Stimulated activated CD4-positive, alpha-beta T cell treated with anti-CD3 and anti-CD28 coated beads, Interleukin-1b, Interleukin-23, amount 100 ng/mL, for 4 hours (primary cell): ENCODE results near the gene CAMKMT.
"Not testable (repeated sequence)": the region's sequence is repeated elsewhere in the genome, so short reads cannot be mapped to it uniquely, and the experiment has no call there.

ENCODE experiments used
- DNase-seq, 2 donors: peaks; one replicate each; pipeline ENCODE4 v3.0.0-alpha.2; 2020; ENCODE audit warnings: low read depth in 2 of 2

Gene CAMKMT

DNA sequence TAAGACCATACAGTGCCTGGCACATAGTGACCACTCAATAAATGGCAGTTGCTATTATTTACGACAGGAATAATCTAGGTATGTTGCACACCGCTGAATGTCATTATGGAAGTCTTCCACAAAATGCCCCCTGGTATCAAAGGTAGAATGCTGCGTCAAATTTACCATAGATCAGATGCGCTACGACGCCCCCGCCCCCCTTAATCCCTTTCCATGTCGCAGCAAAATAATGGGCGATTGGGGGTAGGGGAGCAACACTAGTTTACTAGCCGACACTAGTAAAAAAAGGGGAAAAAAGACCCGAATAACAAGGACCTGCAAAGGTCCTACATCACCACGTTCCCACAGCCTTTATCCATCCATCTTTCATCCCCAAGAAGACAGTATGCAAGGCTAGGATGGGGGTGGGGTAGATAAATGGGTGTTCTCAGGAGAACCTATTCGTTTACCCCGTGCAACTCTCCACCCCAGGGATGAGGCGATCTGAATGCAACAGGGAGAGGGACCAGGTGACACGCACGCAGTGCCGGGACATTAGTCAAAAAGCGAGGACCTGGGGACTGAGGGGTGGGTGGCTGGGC is 908 bp upstream of the CAMKMT start:
- DNase-seq, result peak in 1 of 2 donors; percentile 8

- DNase-seq, result peak; percentile 13 to 21
Measured at GRCh38 chr2:44362207-44363015, 664 bp downstream of the CAMKMT start.

DNA sequence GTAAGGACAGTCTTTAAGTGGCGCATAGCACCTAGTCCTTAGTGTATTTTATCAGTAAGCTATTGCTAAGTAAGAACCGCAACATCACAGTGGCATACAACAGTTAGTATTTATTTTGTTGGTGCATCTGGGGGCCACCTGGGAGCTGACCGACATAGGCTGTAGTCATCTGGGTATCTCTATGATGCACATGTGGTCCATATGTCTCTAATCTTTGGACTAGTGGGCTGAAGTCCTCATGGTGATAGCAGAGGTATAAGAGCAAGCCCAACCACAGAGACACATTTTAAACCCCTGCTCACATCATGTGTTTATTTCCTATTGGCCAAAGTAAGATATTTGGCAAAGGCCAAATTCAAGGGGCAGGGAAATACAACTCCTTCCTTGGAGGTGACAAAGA is 2.9 kb downstream of the CAMKMT start:
- DNase-seq, result no peak

- DNase-seq, result no peak
Measured at GRCh38 chr2:44367591-44367990, 5.8 kb downstream of the CAMKMT start.

DNA sequence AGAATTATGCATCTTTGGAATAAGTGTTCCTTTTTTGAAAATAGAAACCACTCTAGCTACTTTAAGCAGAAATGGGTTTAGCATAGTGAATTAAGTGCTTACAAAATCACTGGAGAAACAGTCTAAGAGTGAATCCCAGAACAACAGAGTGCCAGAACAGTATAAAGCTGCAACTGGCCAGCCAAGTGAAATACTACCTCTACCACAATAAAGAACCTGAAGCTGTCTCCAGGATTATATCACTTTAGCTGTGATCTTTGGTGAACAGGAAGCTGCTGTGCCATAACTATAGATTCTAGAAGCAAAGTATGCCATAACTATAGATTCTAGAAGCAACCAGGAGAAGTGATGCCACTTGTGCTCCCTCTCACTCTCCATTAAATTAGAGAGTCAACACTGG is 7.6 kb downstream of the CAMKMT start:
- no peak for DNase-seq

GRCh38 chr2:44371445-44371844 is 9.7 kb downstream of the CAMKMT start:
- DNase-seq, result no peak

- DNase-seq, result no peak
Measured at GRCh38 chr2:44372246-44372645, 10.5 kb downstream of the CAMKMT start.

DNA sequence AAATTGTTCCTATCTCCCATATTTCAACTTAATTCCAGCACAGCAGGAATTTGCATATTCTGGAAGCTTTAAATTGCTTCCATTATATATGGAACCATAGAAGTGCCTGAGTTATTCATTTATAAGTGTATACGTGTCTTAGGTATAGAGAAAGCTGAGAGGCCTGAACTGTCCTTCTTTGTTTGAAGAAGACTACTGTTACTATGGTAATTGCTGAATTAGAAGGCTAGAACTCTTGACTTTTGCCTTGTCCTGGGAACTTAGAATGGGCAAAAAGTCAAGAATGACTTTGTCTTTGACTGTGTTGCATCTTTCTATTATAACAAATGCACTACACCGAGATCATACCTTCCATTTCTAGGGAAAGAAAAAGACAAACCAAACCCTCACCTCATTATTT is 15.7 kb downstream of the CAMKMT start:
- no peak for DNase-seq

- DNase-seq, result not testable (repeated sequence)
Measured at GRCh38 chr2:44385226-44385625, 23.5 kb downstream of the CAMKMT start.

- DNase-seq, result no peak
Measured at GRCh38 chr2:44388877-44389276, 27.1 kb downstream of the CAMKMT start.

- no peak for DNase-seq
Measured at GRCh38 chr2:44389895-44390294, 28.1 kb downstream of the CAMKMT start.

DNA sequence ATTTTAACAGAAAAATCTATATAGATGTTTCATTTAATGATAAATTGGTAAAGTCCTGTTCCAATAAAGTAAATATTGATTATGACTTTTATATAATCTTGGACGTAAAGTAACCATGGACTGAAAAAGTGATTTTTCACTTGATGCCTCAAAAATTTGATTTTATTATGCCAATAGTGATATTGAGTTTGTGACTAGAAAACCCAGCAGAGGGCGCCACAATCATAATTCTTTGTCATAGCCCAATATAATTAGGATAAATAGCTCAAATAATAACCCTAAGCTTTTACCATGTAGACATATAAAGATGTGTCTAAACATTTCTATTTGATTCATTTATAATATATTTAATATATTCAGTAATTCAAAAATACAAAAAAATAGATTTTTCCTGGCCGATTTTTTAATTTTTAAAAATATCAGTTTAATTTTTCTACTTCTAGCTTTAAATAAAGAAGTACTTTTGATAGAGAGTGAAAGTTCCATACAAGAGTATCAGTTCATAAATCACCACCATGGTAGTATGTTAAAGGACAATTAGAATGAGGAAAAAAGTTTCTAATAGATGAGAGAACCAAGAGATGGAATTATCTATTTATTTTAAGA is 30.7 kb downstream of the CAMKMT start:
- DNase-seq, result peak; percentile 28 to 34

DNA sequence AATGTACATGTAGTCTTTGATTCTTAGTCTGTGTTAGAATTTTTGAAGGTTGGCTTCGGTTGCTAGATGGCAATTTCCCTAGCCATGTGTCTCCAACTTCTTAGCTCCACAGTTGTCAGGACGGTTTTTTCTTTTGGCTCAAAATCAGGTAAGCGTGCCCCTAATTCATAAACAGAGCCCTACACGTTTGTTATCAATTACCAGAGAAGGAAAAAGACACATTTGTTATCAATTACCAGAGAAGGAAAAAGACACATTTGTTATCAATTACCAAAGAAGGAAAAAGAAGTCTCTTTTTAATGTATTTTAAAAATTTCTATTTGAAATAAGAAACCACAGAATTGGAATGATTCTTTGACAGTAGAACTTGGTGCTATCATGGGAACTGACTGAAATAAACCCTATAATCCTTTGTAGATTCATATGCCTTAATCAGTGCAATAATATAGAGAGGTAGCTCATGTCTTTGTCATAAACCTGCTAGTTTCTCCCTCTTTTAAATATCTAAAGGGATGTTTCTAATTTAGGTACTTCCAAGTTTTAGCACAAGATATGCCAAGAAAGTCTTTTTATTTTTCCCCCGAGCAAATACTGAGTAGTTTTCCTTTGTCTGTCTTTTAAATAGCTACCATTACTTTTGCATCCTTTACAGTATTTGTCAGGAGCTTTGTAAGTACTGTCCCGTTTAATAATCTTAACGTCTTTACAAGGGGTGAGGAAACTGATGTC is 35.9 kb downstream of the CAMKMT start:
- DNase-seq, result no peak

- no peak for DNase-seq
Measured at GRCh38 chr2:44398243-44398897, 36.6 kb downstream of the CAMKMT start.

- DNase-seq, result no peak
Measured at GRCh38 chr2:44420725-44421124, 59.0 kb downstream of the CAMKMT start.

GRCh38 chr2:44424211-44424610 is 62.5 kb downstream of the CAMKMT start:
- DNase-seq, result no peak

GRCh38 chr2:44429034-44429433 is 67.3 kb downstream of the CAMKMT start:
- DNase-seq, result no peak

- DNase-seq, result no peak
Measured at GRCh38 chr2:44430342-44430741, 68.6 kb downstream of the CAMKMT start.

- no peak for DNase-seq
Measured at GRCh38 chr2:44433895-44434294, 72.1 kb downstream of the CAMKMT start.

GRCh38 chr2:44441200-44441599 is 79.5 kb downstream of the CAMKMT start:
- no peak for DNase-seq

DNA sequence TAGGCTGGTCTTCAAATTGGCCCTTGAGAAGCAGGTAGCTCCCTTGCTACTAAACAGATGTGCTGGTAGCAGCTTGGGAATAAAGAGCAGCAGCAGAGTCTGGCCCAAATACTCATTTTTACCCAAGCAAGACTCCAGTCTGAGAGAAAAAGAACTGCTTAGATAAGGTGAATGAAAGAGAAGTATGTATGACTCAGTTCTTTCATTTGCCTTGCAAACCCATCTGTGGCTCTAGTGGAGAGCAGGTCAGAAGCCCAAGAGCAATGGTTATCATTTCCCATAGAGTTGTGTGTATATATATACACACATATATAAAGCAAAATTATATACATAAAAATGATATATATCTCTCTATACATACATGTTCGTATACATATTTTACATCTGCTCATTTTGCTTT is 80.3 kb downstream of the CAMKMT start:
- no peak for DNase-seq

DNA sequence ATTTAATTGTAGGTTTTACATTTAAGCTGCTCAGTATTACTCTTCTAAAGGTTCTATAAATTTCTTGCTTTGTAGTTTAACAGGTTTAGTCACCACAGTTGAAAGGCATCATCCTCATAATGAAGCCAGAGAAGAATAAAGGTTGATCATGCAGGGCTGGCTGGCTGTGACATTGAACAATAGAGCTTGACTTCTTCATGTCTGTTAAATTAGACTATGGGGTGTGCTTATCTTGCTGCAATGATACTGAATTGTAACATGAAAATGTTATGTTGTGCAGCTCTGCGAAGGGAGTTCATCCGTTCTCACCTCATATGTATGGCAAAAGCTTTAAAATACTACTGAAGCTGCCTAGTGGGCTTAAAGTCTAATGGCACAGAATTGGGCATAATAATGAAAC is 81.8 kb downstream of the CAMKMT start:
- DNase-seq, result no peak
